AG09309 (cell line): ENCODE measurements around the gene SH3PXD2A.
A peak's percentile ranks its signal among the peaks of the same experiment; 100 is the strongest.

Experiments
- DNase-seq: peaks from one replicate; pipeline ENCODE4 v3.0.0-alpha.2; 2010; ENCODE audit warnings: low read depth
- H3K4me3 ChIP-seq: 2 replicates; pipeline ENCODE4 v1.5.1; 2011; ENCODE audit warnings: mild to moderate bottlenecking, low read depth, low read length, moderate library complexity; ENCODE audit not compliant: control insufficient read depth
- TF ChIP-seq, protein P1 (sequence below): IDR thresholded peaks from 2 replicates; pipeline ENCODE4 v1.5.1; 2011; ENCODE audit warnings: mild to moderate bottlenecking, low read depth, low read length, inconsistent platforms; ENCODE audit not compliant: insufficient read depth, control insufficient read depth; ENCODE audit errors: missing control alignments

Gene SH3PXD2A

DNA sequence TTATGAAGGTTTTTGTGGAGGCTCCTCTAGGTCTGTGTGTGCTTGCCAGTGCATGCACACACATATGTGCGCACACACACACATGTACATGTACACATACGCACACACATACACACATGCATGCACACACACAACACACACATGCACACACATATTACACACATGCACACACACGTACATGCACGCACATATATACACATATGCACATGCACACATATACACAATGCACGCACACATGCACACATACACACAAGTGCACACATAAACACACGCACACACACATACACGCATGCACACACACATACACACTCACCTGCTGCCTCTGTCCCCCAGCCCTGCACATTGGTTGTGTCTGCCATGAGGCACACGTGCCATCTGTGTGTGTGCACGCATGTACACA lies 295.6 kb downstream of the SH3PXD2A start:
- no peak for DNase-seq
- no peak overlapping the region for H3K4me3 ChIP-seq
- TF ChIP-seq, protein P1, sequence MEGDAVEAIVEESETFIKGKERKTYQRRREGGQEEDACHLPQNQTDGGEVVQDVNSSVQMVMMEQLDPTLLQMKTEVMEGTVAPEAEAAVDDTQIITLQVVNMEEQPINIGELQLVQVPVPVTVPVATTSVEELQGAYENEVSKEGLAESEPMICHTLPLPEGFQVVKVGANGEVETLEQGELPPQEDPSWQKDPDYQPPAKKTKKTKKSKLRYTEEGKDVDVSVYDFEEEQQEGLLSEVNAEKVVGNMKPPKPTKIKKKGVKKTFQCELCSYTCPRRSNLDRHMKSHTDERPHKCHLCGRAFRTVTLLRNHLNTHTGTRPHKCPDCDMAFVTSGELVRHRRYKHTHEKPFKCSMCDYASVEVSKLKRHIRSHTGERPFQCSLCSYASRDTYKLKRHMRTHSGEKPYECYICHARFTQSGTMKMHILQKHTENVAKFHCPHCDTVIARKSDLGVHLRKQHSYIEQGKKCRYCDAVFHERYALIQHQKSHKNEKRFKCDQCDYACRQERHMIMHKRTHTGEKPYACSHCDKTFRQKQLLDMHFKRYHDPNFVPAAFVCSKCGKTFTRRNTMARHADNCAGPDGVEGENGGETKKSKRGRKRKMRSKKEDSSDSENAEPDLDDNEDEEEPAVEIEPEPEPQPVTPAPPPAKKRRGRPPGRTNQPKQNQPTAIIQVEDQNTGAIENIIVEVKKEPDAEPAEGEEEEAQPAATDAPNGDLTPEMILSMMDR = no peak

DNA sequence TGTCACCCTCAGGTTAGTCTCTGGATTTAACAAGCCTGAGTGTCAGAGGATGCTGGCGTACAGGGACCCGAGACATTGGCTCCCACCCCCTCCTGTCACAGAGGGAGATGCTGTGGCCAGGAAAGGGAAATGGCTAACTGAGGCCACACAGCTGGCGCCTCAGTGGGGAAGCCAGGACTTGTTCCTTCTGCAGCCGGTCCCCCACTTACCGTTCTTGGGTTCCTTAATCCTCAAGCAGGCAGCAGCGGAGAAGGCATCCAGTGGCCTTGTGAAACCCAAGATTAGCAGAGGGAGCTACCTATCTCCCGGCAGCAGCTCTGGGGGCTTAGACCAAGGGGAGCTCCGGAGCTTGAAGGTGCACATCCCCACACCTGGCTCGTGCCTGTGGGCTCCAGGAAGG lies 296.5 kb downstream of the SH3PXD2A start:
- no peak for DNase-seq
- TF ChIP-seq, protein P1 = no peak
- H3K4me3 ChIP-seq = no peak overlapping the region

DNA sequence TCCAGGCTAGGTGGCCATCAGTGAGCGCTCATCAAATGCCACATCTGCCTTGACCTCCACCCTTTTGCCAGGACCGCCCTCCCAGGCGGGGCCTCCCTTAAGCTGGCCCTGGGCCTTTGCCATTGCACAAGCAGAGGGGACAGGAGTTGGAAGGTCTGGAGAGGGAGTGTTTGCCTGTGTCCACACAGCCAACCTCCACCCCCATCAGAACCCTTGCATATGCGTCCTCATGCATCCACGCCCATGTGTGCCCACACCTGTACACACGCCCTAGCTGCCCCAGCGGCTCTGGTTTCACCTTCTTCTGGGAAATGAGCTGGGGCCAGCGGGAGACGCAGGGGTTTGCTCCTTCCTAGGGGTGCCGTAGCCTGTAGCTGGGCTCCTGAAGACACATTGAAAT lies 297.9 kb downstream of the SH3PXD2A start:
- TF ChIP-seq, protein P1 = no peak
- DNase-seq = no peak
- no peak overlapping the region for H3K4me3 ChIP-seq

DNA sequence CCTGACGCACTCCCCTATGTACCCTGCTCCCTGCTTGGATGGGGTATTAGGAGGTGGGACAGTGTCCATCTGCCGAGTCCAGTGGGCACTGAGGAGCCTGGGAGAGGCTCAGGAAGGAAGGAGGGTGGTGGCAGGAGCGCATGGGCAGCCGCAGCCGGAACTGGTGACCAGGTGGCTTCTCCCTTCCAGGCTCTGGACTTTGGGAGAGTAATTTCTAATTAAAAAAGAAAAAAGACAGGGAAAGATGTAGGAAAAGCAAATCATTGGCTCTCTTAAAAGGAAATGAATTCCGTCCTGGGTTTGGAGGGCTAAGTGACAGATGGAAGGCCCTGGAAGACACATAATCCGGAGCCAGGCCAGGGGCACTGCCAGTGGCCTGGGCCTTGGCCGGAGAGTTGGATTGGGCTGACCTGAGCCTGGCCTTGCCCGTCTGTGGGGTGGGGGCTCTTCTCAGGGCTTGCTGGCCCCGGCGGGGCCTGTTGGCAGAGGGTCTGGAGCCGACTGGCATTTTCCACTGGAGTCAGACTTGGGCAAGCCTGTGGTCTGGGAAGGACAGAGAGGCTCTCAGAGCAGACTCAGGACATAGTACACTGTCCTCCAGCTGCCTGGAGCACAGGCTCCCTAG lies 298.9 kb downstream of the SH3PXD2A start:
- TF ChIP-seq, protein P1 = no peak
- no peak for DNase-seq
- no peak overlapping the region for H3K4me3 ChIP-seq

DNA sequence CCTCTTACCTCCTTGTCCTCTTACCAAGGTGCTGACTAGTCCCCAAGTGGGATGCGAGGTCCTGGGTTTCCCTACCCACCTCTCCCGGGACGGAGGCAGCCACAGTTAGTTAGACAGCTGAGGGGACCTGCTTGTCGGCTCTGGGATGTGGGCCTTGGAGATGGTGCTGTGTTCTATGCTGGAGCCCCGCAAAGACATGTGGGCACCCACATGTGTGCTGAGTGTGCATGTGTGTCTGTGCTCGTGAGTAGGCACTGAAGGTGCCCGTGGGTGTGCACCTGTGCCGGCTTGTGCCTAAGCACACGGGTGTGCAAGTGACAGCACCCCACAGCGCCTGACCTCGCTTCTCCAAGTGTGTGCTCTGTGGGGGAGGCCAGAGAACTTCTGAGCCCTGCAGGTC lies 299.7 kb downstream of the SH3PXD2A start:
- H3K4me3 ChIP-seq = peak overlapping the region; percentile 39; the same call in 1 of the 2 replicates
- TF ChIP-seq, protein P1 = no peak
- no peak for DNase-seq

DNA sequence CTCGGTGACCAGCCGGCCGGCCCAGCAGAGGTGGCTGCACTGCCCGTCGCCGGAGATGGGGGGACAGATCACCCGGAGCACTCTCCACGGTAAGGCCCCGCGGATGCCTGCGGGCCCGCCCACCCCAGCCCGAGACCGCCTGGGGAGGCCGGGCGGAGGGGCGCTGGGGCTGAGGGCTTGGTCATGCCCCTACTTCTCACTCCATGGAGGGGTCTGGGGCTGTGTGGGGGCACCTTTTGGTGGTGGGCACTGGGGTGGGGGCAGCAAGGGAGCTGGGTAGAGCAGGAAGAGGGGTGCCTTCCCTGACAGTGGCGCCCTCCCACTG lies 300.1 kb downstream of the SH3PXD2A start:
- DNase-seq = no peak
- peak overlapping the region; percentile 39 for H3K4me3 ChIP-seq
- TF ChIP-seq, protein P1 = no peak

DNA sequence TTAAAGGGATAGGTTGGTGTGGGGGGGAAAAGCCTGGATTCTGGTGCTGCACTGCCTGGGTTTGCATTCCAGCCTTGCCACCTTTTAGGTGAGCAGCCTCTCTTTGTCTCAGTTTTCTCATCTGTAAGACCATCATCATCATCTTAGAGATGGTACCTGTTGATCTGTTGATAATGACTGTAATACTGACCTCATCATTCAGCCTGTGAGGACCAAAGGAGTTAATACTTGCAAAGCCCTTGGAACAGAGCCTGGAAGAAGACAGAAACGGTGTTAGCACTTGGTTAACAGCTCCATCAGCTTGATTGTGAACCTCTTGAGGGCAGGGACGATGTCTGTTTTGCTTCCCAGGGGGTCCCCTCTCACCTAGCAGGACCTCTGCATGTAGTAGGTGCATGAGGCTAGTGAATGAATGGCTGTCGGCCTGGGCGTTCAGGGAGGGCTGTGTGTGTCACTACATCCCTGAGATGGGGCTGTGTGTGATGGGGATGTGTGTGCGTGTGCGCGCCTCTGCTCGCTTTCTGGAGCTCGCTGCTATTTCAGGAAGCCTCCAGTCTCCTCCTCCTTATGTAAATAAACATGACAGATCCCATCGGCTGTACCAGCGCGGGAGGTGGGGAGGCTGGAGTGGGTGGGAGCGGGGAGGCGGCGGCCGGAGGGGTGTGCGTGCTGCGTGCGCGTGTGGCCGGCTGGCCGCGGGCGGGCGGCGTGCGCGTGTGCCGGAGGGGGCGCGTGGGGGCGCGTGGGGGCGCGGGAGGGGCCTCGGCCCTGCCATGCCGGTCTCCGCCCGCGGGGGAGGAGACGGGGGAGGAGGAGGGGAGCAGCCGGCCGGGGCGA lies 300.7 kb downstream of the SH3PXD2A start:
- TF ChIP-seq, protein P1 = no peak
- DNase-seq = peak; percentile 21
- peak overlapping the region; percentile 39 for H3K4me3 ChIP-seq
